SK-N-SH (cell line): ENCODE results near the gene FOXP1. TPM values are rescaled to one million over a fixed set of nuclear protein-coding genes. Genes with fewer than 3 reads are reported as not detected.

Experiments used
- CTCF ChIA-PET: fragments of 300-600, 350-600 bp; formaldehyde crosslinking; extraction: SDS; loops from one replicate; lab custom pipeline; 2021; lab: Yijun Ruan, JAX
- POLR2A ChIA-PET: fragments of 350-600 bp; sonication (Branson Sonifier 250); formaldehyde crosslinking; extraction: SDS; loops from one replicate; lab custom pipeline; 2020; ENCODE audit warnings: antibody characterized with exemption, inconsistent platforms; lab: Yijun Ruan, JAX
- DNase-seq: peaks from one replicate; pipeline ENCODE4 v3.0.0; 2012
- H2AFZ ChIP-seq: fragments of 200-600 bp; sonication (generic); 2 replicates; pipeline ENCODE4 v1.8.1; 2016; ENCODE audit warnings: antibody characterized with exemption, mild to moderate bottlenecking, low read depth
- H3F3A ChIP-seq: fragments of 200-600 bp; sonication (generic); replicated peaks from 2 replicates; pipeline ENCODE3; 2016; ENCODE audit warnings: antibody characterized with exemption, mild to moderate bottlenecking; ENCODE audit not compliant: insufficient read depth
- H3K27ac ChIP-seq, 2 experiments: fragments of 200-500 bp in 1 of 2; fragments of 200-600 bp in 1 of 2; sonication (Bioruptor generic) in 1 of 2; sonication (generic), shearing (Covaris generic) in 1 of 2; 2 replicates each; pipeline versions ENCODE4 v1.5.1 to v1.6.1; 2014 to 2016; ENCODE audit warnings: low read depth in 2 of 2, inconsistent platforms in 1 of 2, low read length in 1 of 2, mild to moderate bottlenecking in 1 of 2, mixed read lengths in 1 of 2
- H3K27me3 ChIP-seq: fragments of 200-600 bp; sonication (generic), shearing (Covaris generic); 2 replicates; pipeline ENCODE4 v1.6.1; 2016; ENCODE audit warnings: mixed run types; ENCODE audit not compliant: insufficient read depth
- H3K36me3 ChIP-seq, 2 experiments: fragments of 200-500 bp in 1 of 2; fragments of 200-600 bp in 1 of 2; sonication (Bioruptor generic) in 1 of 2; sonication (generic) in 1 of 2; replicated peaks in 1 of 2; 2 replicates each; pipeline versions ENCODE3 to v1.5.1; 2014 to 2016; ENCODE audit warnings: low read length in 1 of 2, mild to moderate bottlenecking in 1 of 2; ENCODE audit not compliant: insufficient read depth in 2 of 2, control insufficient read depth in 1 of 2
- H3K4me1 ChIP-seq, 2 experiments: fragments of 200-500 bp in 1 of 2; fragments of 200-600 bp in 1 of 2; sonication (Bioruptor generic) in 1 of 2; sonication (generic), shearing (Covaris generic) in 1 of 2; 2 replicates each; pipeline versions ENCODE4 v1.5.1 to v1.6.1; 2014 to 2016; ENCODE audit warnings: low read depth in 1 of 2, low read length in 1 of 2, mixed run types in 1 of 2; ENCODE audit not compliant: insufficient read depth in 2 of 2, control insufficient read depth in 1 of 2
- H3K4me2 ChIP-seq: fragments of 200-600 bp; sonication (generic), shearing (Covaris generic); 2 replicates; pipeline ENCODE4 v1.6.1; 2017; ENCODE audit warnings: mixed run types
- H3K4me3 ChIP-seq, 2 experiments: fragments of 200-500 bp in 1 of 2; fragments of 200-600 bp in 1 of 2; sonication (Bioruptor generic) in 1 of 2; sonication (generic), shearing (Covaris generic) in 1 of 2; 2 replicates each; pipeline versions ENCODE4 v1.5.1 to v1.8.1; 2014 to 2016; ENCODE audit warnings: low read depth in 2 of 2, inconsistent platforms in 1 of 2, low read length in 1 of 2, mild to moderate bottlenecking in 1 of 2, mixed read lengths in 1 of 2, moderate library complexity in 1 of 2
- H3K79me2 ChIP-seq: fragments of 200-600 bp; sonication (generic); 2 replicates; pipeline ENCODE4 v1.8.1; 2017; ENCODE audit warnings: mild to moderate bottlenecking; ENCODE audit not compliant: insufficient read depth
- H3K9ac ChIP-seq: fragments of 200-600 bp; sonication (generic); 2 replicates; pipeline ENCODE4 v1.6.1; 2017; ENCODE audit warnings: mixed run types
- H3K9me2 ChIP-seq: fragments of 200-600 bp; sonication (generic); 2 replicates; pipeline ENCODE4 v1.6.1; 2017; ENCODE audit warnings: mixed run types
- H3K9me3 ChIP-seq: fragments of 200-600 bp; sonication (generic); 2 replicates; pipeline ENCODE4 v1.6.1; 2017; ENCODE audit warnings: mixed run types, mild to moderate bottlenecking, moderate library complexity
- H4K20me1 ChIP-seq: fragments of 200-600 bp; sonication (generic); 2 replicates; pipeline ENCODE4 v1.6.1; 2017; ENCODE audit warnings: mild to moderate bottlenecking, mixed run types; ENCODE audit not compliant: insufficient read depth
- CHD2 ChIP-seq: fragments of 150-350 bp; IDR thresholded peaks from 2 replicates; pipeline ENCODE4 v1.6.1; 2018; ENCODE audit warnings: low read length; ENCODE audit not compliant: partially characterized antibody
- EP300 ChIP-seq, 2 experiments: IDR thresholded peaks; 2 replicates each; pipeline versions ENCODE4 v1.4.0 to v1.6.1; 2012; ENCODE audit warnings: borderline replicate concordance in 1 of 2, low read depth in 1 of 2, low read length in 1 of 2
- FOSL2 ChIP-seq: IDR thresholded peaks from 2 replicates; pipeline ENCODE4 v1.4.0; 2012; ENCODE audit warnings: low read depth, mild to moderate bottlenecking, moderate library complexity, borderline replicate concordance
- GABPA ChIP-seq: IDR thresholded peaks from 2 replicates; pipeline ENCODE4 v1.4.0; 2012; ENCODE audit warnings: low read depth, mild to moderate bottlenecking
- IRF3 ChIP-seq: fragments of 150-350 bp; IDR thresholded peaks from 2 replicates; pipeline ENCODE4 v1.6.1; 2016; ENCODE audit warnings: mild to moderate bottlenecking, low read depth, low read length
- MEF2A ChIP-seq: IDR thresholded peaks from 2 replicates; pipeline ENCODE4 v1.4.0; 2012; ENCODE audit warnings: low read depth, borderline replicate concordance
- MXI1 ChIP-seq: IDR thresholded peaks from 2 replicates; pipeline ENCODE4 v1.6.1; 2012; ENCODE audit warnings: mild to moderate bottlenecking, low read depth, low read length, improper control_type of control experiment
- NRF1 ChIP-seq: IDR thresholded peaks from 2 replicates; pipeline ENCODE4 v1.6.1; 2012; ENCODE audit warnings: low read depth, mild to moderate bottlenecking, low read length
- POLR2AphosphoS5 ChIP-seq: IDR thresholded peaks from 2 replicates; pipeline ENCODE4 v1.6.1; 2012; ENCODE audit warnings: low read depth, low read length
- RAD21 ChIP-seq: IDR thresholded peaks from 2 replicates; pipeline ENCODE4 v1.6.1; 2012; ENCODE audit warnings: mild to moderate bottlenecking, low read length
- RCOR1 ChIP-seq: fragments of 150-350 bp; IDR thresholded peaks from 2 replicates; pipeline ENCODE4 v1.6.1; 2017; ENCODE audit warnings: antibody characterized with exemption, low read length
- RFX5 ChIP-seq: IDR thresholded peaks from 2 replicates; pipeline ENCODE4 v1.6.1; 2012; ENCODE audit warnings: mild to moderate bottlenecking, improper control_type of control experiment, low read length
- RXRA ChIP-seq: IDR thresholded peaks from 2 replicates; pipeline ENCODE4 v1.4.0; 2012; ENCODE audit warnings: low read depth, mild to moderate bottlenecking, borderline replicate concordance
- USF1 ChIP-seq: IDR thresholded peaks from 2 replicates; pipeline ENCODE4 v1.4.0; 2012; ENCODE audit warnings: low read depth, borderline replicate concordance
- USF2 ChIP-seq: fragments of 150-350 bp; IDR thresholded peaks from 2 replicates; pipeline ENCODE4 v1.6.1; 2017; ENCODE audit warnings: antibody characterized with exemption, low read length, low read depth, borderline replicate concordance
- YY1 ChIP-seq: IDR thresholded peaks from 2 replicates; pipeline ENCODE4 v1.4.0; 2012; ENCODE audit warnings: low read depth, mild to moderate bottlenecking
- ZBTB33 ChIP-seq: IDR thresholded peaks from 2 replicates; pipeline ENCODE4 v1.4.0; 2012; ENCODE audit warnings: low read depth, borderline replicate concordance
- WGBS: methylation state at CpG from one replicate; pipeline ENCODE4 v1.1.6; 2017; ENCODE audit warnings: low lambda C conversion rate; 5-methylcytosine and 5-hydroxymethylcytosine counted together
- polyA plus RNA-seq, 3 experiments: library from polyadenylated mRNA; depleted of rRNA; stranded (reverse); fragments of >200 nt; gene quantifications; 2 replicates each; pipeline ENCODE4 v1.2.3, GENCODE V29; 2012

The FOXP1 gene
- polyA plus RNA-seq, 1 of the 3 experiments (the other 2 are of a cell fraction): 8.8 TPM

GRCh38 chr3:71478568-71478967 lies 105.0 kb downstream of the FOXP1 start:
- ChIA-PET CTCF (no interaction called here), POLR2A (no interaction called here)
- Histone ChIP-seq H2AFZ (no peak overlapping the region), H3K9me3 (no peaks in the 10 kb centered on the region), H3K36me3 (no peaks in the 10 kb centered on the region), H3K4me3 (no peak overlapping the region), H3K27ac (no peak overlapping the region), H3K4me2 (no peak overlapping the region), H3K9ac (no peak overlapping the region), H3K79me2 (peaks cover 98% of the 10 kb centered on the region), H4K20me1 (no peaks in the 10 kb centered on the region; the same call in 1 of the 2 replicates), H3F3A (no peaks in the 10 kb centered on the region), H3K9me2 (no peaks in the 10 kb centered on the region), H3K4me1 (no peaks in the 10 kb centered on the region; a peak in 1 of 4 replicates), H3K27me3 (no peaks in the 10 kb centered on the region)
- no peak for DNase-seq
- TF ChIP-seq USF2: no peak
- no peak for TF ChIP-seq EP300 (IDR thresholded peaks at IDR 0.05; ENCODE audit: borderline replicate concordance in 1 of 2, low read depth in 1 of 2, low read length in 1 of 2)
- no peak for TF ChIP-seq RFX5
- TF ChIP-seq CHD2: no peak
- TF ChIP-seq RXRA: no peak
- 82% methylated on average over 2 of the region's 2 CpGs for WGBS

GRCh38 chr3:71476950-71477349 lies 106.6 kb downstream of the FOXP1 start:
- Histone ChIP-seq H3K9me2 (no peaks in the 10 kb centered on the region), H3F3A (no peaks in the 10 kb centered on the region), H3K79me2 (peaks cover 98% of the 10 kb centered on the region), H4K20me1 (no peaks in the 10 kb centered on the region; the same call in 1 of the 2 replicates), H3K27me3 (no peaks in the 10 kb centered on the region), H3K4me1 (no peaks in the 10 kb centered on the region; a peak in 1 of 4 replicates), H3K4me2 (no peak overlapping the region), H3K4me3 (no peak overlapping the region), H3K9me3 (no peaks in the 10 kb centered on the region), H3K36me3 (peaks cover 0 to 7% of the 10 kb centered on the region in 2 experiments), H3K9ac (no peak overlapping the region), H3K27ac (no peak overlapping the region), H2AFZ (no peak overlapping the region)
- DNase-seq: no peak
- 95% methylated on average over 2 of the region's 2 CpGs for WGBS
- ChIA-PET POLR2A (interaction anchor here (0.8 kb wide), 1 partner anchor 16 kb away, joined by 3 read pairs; no protein-coding TSS in a partner anchor), CTCF (interaction anchor here (1.4 kb wide), 2 partner anchors 10 to 16 kb away, joined by 3 read pairs; no protein-coding TSS in a partner anchor)
- TF ChIP-seq RAD21 (no peak), MEF2A (no peak), YY1 (no peak), ZBTB33 (no peak), RCOR1 (no peak), POLR2AphosphoS5 (no peak), FOSL2 (no peak), IRF3 (no peak), EP300 (IDR thresholded peaks at IDR 0.05; ENCODE audit: borderline replicate concordance in 1 of 2, low read depth in 1 of 2, low read length in 1 of 2) (no peak), NRF1 (no peak), USF1 (no peak), GABPA (no peak), MXI1 (no peak)
- TF ChIP-seq, all 33 proteins: peak for 0
